ENCODE measurements around the gene MEIG1.
"Not testable (repeated sequence)": the region's sequence is repeated elsewhere in the genome, so short reads cannot be mapped to it uniquely, and the experiment has no call there.

GRCh38 chr10:14942147-14942949 is 16.8 kb upstream of the MEIG1 start:
- not testable (repeated sequence) for TF ChIP-seq TEAD4 (IDR thresholded peaks at IDR 0.05; ENCODE audit: low read depth, low read length); TAF1 (IDR thresholded peaks at IDR 0.05; ENCODE audit: low read depth, low read length); EP300 (IDR thresholded peaks at IDR 0.05; ENCODE audit: borderline replicate concordance in 1 of 2, low read depth in 2 of 2, low read length in 2 of 2); CTCF (IDR thresholded peaks at IDR 0.05; ENCODE audit: control extremely low read depth in 1 of 3, insufficient read depth in 1 of 3, low read depth in 1 of 3, low read length in 3 of 3); POLR2A (IDR thresholded peaks at IDR 0.05; ENCODE audit: control extremely low read depth in 1 of 2, low read depth in 2 of 2, low read length in 2 of 2)

Measured in H1 (cell line).